Peyer's patch (tissue), 4 donors: ENCODE results near the gene MORF4L1.

ENCODE experiments used
- POLR2A ChIP-seq, 2 donors: fragments of 450-650 bp; IDR thresholded peaks; one replicate each; pipeline ENCODE4 v1.5.1; 2017; ENCODE audit warnings: antibody characterized with exemption in 2 of 2, mild to moderate bottlenecking in 2 of 2, moderate library complexity in 2 of 2
- TF ChIP-seq, protein P1 (sequence below), 6 experiments: fragments of 450-650 bp in 4 of 6; fragments of 200-600 bp in 2 of 6; sonication (generic) in 1 of 6; IDR thresholded peaks; one replicate each; pipeline ENCODE4 v1.5.1; 2017 to 2019; ENCODE audit warnings: antibody characterized with exemption in 6 of 6, mild to moderate bottlenecking in 3 of 6, moderate library complexity in 1 of 6

- TF ChIP-seq, protein P1, sequence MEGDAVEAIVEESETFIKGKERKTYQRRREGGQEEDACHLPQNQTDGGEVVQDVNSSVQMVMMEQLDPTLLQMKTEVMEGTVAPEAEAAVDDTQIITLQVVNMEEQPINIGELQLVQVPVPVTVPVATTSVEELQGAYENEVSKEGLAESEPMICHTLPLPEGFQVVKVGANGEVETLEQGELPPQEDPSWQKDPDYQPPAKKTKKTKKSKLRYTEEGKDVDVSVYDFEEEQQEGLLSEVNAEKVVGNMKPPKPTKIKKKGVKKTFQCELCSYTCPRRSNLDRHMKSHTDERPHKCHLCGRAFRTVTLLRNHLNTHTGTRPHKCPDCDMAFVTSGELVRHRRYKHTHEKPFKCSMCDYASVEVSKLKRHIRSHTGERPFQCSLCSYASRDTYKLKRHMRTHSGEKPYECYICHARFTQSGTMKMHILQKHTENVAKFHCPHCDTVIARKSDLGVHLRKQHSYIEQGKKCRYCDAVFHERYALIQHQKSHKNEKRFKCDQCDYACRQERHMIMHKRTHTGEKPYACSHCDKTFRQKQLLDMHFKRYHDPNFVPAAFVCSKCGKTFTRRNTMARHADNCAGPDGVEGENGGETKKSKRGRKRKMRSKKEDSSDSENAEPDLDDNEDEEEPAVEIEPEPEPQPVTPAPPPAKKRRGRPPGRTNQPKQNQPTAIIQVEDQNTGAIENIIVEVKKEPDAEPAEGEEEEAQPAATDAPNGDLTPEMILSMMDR (IDR thresholded peaks at IDR 0.05): no peak
- no peak for TF ChIP-seq POLR2A (IDR thresholded peaks at IDR 0.05)
These were observed 36.5 kb downstream of the MORF4L1 start for GRCh38 chr15:78909160-78909695.
